Activated B cell treated with CpG ODN at 0.5 μM for 24 hours (primary cell): ENCODE data around the gene AGBL1. TPM values are rescaled to one million over a fixed set of nuclear protein-coding genes. Genes with fewer than 3 reads are reported as not detected.

Experiments used
- ATAC-seq: fragments of 200-7000 bp; cut with Tn5 transposase; one replicate; pipeline ENCODE4 v1.10.0; 2021; ENCODE audit warnings: low read depth, mild to moderate bottlenecking, moderate library complexity
- CTCF ChIA-PET: fragments of 350-600 bp; sonication (Branson Sonifier 250); formaldehyde crosslinking; loops from one replicate; lab custom pipeline; 2021; ENCODE audit warnings: antibody characterized with exemption; lab: Charles Lee
- POLR2A ChIA-PET: fragments of 350-600 bp; sonication (Branson Sonifier 250); formaldehyde crosslinking; loops from one replicate; lab custom pipeline; 2021; ENCODE audit warnings: antibody characterized with exemption; lab: Charles Lee
- DNase-seq: peaks from one replicate; pipeline ENCODE4 v3.0.0; 2022
- H3K27ac Mint-ChIP-seq: one replicate; pipeline ENCODE4 v1.8.0; 2020; ENCODE audit warnings: mixed read lengths
- H3K27me3 Mint-ChIP-seq: one replicate; pipeline ENCODE4 v1.8.0; 2021; ENCODE audit warnings: mixed read lengths
- H3K36me3 Mint-ChIP-seq: one replicate; pipeline ENCODE4 v1.8.0; 2021; ENCODE audit warnings: low read depth, mixed read lengths
- H3K4me1 Mint-ChIP-seq: one replicate; pipeline ENCODE4 v1.8.0; 2021; ENCODE audit warnings: mixed read lengths
- H3K4me3 Mint-ChIP-seq: one replicate; pipeline ENCODE4 v1.8.0; 2020; ENCODE audit warnings: mild to moderate bottlenecking, mixed read lengths
- H3K9me3 Mint-ChIP-seq: one replicate; pipeline ENCODE4 v1.8.0; 2020; ENCODE audit warnings: mixed read lengths
- intact Hi-C: fragments of 100-400 bp; cut with micrococcal nuclease; formaldehyde crosslinking; loops from one replicate; pipeline ENCODE4 v1.15.1; 2024
- total RNA-seq: library from RNA; stranded (reverse); gene quantifications from 2 replicates; pipeline ENCODE4 v1.2.3, GENCODE V29; 2022
- TF ChIP-seq, protein P1 (sequence below): fragments of 200-600 bp; IDR thresholded peaks from one replicate; pipeline ENCODE4 v1.8.0; 2022; ENCODE audit warnings: antibody characterized with exemption, mild to moderate bottlenecking

AGBL1 gene
- total RNA-seq, 1 donor from 2014 or later = not detected

DNA sequence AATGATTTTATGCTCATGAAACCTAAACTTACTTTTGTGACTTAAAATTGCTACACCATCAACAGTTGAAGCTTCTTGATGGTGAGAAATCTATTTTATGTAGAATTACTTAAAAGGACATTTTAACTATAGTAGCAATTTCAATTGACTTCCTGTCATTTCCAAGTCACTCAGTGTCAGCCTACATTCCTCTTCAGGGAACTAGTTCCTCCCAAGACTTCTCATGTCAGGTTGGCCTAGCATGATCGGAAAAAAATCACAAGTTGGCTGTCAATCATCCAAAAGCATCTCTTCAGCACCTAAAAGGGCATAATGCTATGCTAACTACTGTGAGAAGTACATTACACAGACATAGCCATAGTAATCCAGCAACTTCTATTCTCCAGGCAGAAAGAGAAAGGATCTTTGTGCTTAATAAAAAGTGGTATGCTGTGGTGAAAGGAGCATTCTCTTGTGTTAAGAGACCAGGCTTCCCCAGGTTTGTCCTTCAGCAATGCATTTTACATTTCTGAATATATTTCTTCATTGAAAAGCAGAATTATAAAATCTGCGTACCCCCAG is 893.7 kb downstream of the AGBL1 start:
- Mint-ChIP-seq H3K27me3 (no peaks in the 10 kb centered on the region), H3K27ac (no peak overlapping the region), H3K4me1 (no peaks in the 10 kb centered on the region), H3K4me3 (no peak overlapping the region), H3K9me3 (peaks cover 6% of the 10 kb centered on the region), H3K36me3 (no peaks in the 10 kb centered on the region)
- ATAC-seq (no peak), DNase-seq (no peak)
- ChIA-PET CTCF (no interaction called here), POLR2A (no interaction called here)
- TF ChIP-seq, protein P1, sequence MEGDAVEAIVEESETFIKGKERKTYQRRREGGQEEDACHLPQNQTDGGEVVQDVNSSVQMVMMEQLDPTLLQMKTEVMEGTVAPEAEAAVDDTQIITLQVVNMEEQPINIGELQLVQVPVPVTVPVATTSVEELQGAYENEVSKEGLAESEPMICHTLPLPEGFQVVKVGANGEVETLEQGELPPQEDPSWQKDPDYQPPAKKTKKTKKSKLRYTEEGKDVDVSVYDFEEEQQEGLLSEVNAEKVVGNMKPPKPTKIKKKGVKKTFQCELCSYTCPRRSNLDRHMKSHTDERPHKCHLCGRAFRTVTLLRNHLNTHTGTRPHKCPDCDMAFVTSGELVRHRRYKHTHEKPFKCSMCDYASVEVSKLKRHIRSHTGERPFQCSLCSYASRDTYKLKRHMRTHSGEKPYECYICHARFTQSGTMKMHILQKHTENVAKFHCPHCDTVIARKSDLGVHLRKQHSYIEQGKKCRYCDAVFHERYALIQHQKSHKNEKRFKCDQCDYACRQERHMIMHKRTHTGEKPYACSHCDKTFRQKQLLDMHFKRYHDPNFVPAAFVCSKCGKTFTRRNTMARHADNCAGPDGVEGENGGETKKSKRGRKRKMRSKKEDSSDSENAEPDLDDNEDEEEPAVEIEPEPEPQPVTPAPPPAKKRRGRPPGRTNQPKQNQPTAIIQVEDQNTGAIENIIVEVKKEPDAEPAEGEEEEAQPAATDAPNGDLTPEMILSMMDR = no peak
- intact Hi-C loops = no loop called here

DNA sequence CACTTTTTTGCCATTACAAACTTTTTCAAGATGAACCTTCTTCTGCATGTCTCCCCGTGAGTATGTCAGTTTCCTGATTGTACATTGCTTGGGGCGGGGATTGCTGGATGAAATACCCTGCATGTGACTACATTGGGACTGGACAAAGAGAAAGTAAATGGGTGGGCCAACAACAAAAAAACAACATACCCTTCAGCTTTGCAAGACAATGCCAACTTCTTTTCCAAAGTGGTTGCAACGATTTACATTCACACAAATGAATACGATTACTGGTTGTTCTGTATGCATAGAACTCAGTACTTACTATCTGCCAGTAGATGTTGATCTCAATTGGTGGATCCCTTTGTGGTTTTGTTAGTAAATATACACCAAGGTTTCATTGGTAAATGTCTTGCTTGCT is 908.4 kb downstream of the AGBL1 start:
- ChIA-PET CTCF (no interaction called here), POLR2A (no interaction called here)
- peaks cover 6% of the 10 kb centered on the region for H3K9me3 Mint-ChIP-seq
- no peaks in the 10 kb centered on the region for H3K4me1 Mint-ChIP-seq
- DNase-seq (no peak), ATAC-seq (no peak)
- TF ChIP-seq, protein P1 = no peak
- intact Hi-C loops = no loop called here
- H3K4me3 Mint-ChIP-seq = no peak overlapping the region
- H3K27me3 Mint-ChIP-seq = no peaks in the 10 kb centered on the region
- H3K27ac Mint-ChIP-seq = no peak overlapping the region
- H3K36me3 Mint-ChIP-seq = no peaks in the 10 kb centered on the region

- no peak for DNase-seq
- ChIA-PET CTCF (no interaction called here), POLR2A (no interaction called here)
- H3K27ac Mint-ChIP-seq = no peak overlapping the region
- H3K4me1 Mint-ChIP-seq = no peaks in the 10 kb centered on the region
- H3K4me3 Mint-ChIP-seq = no peak overlapping the region
- no peaks in the 10 kb centered on the region for H3K27me3 Mint-ChIP-seq
- intact Hi-C loops = no loop called here
- H3K9me3 Mint-ChIP-seq = peaks cover 35% of the 10 kb centered on the region
- ATAC-seq = no peak
- no peaks in the 10 kb centered on the region for H3K36me3 Mint-ChIP-seq
- TF ChIP-seq, protein P1 = no peak
These were observed 942.1 kb downstream of the AGBL1 start for GRCh38 chr15:87021751-87022150.

- ChIA-PET POLR2A (no interaction called here), CTCF (no interaction called here)
- ATAC-seq (no peak), DNase-seq (no peak)
- Mint-ChIP-seq H3K4me1 (no peaks in the 10 kb centered on the region), H3K27me3 (no peaks in the 10 kb centered on the region), H3K27ac (no peak overlapping the region), H3K9me3 (peaks cover 4% of the 10 kb centered on the region), H3K4me3 (no peak overlapping the region), H3K36me3 (no peaks in the 10 kb centered on the region)
- intact Hi-C loops = no loop called here
- TF ChIP-seq, protein P1 = no peak
These were observed 952.0 kb downstream of the AGBL1 start for GRCh38 chr15:87031540-87032230.

DNA sequence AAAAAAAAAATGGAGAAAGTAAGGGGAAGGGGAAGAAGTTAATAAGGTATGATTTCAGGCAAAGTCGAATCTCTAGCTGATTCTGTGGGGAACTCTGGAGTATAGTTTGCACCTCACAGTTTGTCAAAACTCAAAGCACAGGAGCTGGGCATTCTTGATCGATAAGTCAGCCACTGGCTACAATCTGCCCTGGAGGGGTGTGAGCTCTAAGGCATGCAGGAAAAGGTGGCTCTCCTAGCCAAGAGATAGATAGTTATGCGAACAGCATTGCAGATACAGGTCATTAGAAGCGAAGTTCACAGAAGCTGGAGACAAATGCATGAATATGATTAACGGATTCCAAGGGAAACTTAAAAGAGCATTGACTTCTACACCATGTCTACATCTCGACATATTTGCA is 952.6 kb downstream of the AGBL1 start:
- ChIA-PET CTCF (no interaction called here), POLR2A (no interaction called here)
- ATAC-seq = no peak

More for the DNA sequence above, 952.6 kb downstream of the AGBL1 start:
- Mint-ChIP-seq H3K4me3 (no peak overlapping the region), H3K27me3 (no peaks in the 10 kb centered on the region), H3K36me3 (no peaks in the 10 kb centered on the region), H3K9me3 (peaks cover 2% of the 10 kb centered on the region), H3K4me1 (no peaks in the 10 kb centered on the region), H3K27ac (no peak overlapping the region)
- TF ChIP-seq, protein P1 = no peak
- intact Hi-C loops = no loop called here
- no peak for DNase-seq
